Umbilical cord (tissue), 2 donors: Measurements from ENCODE around the gene NPTXR. TPM values are rescaled to one million over a fixed set of nuclear protein-coding genes. Genes with fewer than 3 reads are reported as not detected.

Source experiments
- DNase-seq: peaks from one replicate; pipeline ENCODE4 v3.0.0-alpha.2; 2015; ENCODE audit warnings: low spot score
- total RNA-seq: library from RNA; depleted of rRNA; stranded (reverse); fragments of >200 nt; gene quantifications from one replicate; pipeline ENCODE4 v1.2.3, GENCODE V29; 2014; ENCODE audit warnings: low replicate concordance; ENCODE audit not compliant: insufficient read depth

Gene NPTXR
- total RNA-seq = 3.9 TPM

DNA sequence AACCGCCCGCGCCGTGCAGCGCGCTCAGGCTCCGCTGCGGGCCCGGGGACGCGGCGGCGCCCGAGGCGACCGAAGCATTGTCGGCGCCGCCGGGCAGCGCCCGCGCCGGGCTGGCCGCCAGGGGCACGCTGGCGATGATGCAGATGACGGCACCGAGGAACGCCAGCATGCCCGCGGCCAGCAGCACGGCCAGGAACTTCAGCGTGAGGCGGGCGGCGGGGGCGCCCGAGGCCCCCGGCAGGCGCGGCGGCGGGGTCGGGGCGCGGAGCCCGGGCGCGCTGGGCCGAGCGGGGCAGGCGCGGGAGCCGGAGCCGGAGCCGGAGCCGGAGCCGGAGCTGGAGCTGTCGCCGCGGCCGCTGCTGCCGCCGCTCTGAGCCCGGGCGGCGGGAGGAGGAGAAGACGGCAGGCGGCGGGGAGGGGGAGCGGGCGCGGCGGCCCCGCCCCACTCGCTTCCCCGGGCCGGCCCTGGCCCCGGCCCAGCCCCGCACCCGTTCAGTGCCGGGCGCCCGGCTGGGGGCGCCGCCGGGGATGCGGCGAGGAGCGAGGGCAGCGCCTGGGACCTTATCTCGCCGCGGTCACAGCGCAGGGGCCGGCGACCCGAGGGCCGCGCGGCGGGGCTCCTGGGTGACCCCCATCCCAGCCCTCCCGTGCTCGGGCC is at the start of gene NPTXR:
Gene NPTXR, minus strand, starts transcription at position 372 of the 658 bp plus-strand sequence.
- peak; percentile 52 for DNase-seq

DNA sequence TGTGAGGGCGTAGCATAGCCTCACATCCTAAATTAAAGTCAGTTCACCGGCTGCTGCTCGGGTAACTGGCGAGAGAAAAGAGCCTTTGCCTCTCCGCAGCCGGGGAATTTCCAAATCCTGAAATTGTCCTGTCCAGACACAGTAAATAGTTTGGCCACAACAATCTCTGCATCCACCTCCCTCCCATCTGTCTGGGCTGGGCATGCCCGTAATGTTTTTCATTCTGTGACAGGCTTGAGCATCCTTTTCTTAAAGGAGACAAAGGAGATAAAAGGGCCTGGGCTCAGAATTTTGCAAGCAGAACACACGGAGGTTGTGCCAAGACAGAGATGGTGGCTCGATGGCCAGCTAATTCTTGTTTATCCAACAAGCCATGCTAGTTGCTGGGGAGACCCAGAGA is 47.4 kb upstream of the NPTXR start:
- DNase-seq = no peak

DNA sequence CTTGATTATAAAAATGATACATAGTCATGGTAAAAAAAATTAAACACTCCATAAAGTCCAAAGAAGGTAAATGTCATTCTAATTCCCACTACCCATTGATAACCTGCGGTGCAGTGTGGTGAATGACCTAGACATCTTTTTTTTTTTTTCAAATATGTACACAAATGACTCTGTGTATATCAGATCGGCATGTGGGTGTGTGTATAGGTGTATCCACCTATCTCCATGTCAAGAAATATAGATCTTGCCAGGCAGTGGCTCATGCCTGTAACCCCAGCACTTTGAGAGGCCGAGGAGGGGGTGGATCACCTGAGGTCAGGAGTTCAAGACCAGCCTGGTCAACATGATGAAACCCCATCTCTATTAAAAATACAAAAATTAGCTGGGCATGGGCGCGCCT is 46.5 kb upstream of the NPTXR start:
- DNase-seq = no peak

DNA sequence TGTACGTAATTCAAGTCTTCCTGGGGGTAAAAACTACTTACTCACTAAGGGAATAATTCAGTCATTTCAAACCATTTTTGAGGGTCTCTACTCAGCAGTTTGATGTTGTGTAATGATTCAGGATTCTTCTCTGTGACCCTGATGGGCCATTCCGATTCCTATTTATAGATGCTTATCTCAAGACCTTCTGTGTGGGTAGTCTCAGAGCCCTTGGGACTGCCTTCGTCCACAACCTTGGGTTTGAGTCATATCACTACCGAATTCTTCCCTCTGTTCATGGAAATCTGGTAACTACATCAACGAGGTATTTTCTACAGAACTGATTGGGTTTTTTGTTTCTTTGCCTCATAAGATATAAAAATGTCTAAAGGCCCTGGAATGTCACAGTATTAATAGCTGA is 42.5 kb upstream of the NPTXR start:
- DNase-seq = no peak

DNA sequence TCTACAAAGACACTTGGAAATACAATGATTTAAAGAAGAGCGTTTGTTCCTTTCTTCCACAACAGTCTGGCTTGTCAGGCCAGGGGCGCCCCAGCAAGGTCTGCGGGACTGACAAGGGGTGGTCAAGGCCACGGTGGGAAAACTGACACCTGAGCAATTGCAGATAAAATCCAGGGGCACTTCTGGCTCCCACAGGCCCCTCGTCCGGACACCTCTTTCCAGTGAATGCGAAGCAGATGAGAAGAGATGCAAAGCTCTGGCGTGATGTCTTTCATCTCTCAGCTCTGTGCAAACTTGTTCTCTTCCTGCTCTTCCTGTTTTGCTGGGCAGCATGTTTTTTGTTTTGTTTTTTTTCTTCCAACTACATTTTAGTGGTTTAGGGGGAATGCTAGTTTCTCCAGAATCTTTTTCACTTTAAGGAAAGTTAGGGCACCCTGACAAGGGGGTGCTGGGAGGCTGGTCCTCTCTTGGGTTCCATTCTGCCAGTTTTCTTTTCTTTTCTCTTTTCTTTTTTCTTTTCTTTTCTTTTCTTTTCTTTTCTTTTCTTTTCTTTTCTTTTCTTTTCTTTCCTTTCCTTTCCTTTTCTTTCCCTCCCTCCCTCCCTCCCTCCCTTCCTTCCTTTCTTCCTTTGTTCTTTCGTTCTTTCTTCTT is 39.3 kb upstream of the NPTXR start:
- peak; percentile 66 for DNase-seq

DNA sequence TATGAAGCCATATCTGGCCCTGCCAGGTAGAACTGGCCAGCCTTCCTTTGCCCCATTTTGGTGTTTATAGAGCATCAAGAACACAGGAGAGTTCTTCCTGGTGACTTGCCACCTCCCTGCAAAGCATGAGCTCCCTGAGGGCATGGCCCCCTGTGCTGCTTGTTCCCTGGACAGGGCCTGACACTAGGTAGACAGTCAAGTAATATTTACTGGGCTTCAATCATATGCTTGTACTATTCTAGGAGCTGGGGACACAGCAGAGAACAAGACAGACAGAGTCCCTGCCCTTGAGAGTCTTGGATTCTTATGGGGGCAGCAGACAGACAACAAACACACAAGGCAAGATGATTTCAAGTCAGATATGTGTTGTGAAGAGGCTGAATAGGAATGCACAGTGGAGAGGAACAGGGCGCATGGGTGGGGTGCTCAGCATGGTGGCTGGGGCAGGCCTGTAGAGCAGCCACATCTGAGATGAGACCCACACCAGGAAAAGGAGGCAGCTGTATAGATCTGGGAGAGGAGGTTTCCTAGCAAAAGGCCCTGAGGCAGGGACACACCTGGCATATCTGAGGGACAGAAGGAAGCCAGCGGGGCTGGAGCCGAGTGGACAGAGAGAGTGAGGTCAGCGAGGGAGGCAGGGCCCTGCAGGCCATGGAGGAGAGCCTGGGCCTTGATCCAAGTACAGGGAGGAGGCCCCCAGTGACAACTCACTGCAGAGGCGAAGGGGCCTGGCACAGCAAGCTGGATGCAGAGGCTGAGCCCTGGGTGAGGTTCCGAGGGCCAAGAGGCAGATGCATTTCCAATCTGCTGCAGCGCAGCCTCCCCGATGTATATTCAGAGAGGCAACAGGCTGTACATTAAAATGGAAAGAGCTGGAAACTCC is 38.4 kb upstream of the NPTXR start:
- peak; percentile 89 for DNase-seq

DNA sequence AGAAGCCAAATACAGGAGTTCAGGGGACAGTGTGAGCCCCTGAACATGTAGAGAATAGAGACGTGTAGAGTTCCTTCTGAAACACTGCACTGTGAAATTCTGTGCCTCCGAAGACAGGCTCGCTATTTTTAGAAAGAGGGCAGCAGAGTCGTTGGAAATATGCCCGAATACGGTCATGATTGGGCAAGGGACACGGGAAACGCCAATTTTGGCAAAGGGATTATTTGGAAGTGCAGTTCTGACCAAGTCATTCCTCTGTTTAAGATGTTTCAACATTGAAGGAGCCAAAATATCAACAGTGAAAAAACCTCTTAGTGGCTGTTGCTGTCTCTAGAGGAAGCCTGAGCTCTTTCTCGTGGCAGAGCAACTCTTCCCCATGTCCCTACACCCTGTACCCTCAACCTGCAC is 37.6 kb upstream of the NPTXR start:
- peak; percentile 88 for DNase-seq

DNA sequence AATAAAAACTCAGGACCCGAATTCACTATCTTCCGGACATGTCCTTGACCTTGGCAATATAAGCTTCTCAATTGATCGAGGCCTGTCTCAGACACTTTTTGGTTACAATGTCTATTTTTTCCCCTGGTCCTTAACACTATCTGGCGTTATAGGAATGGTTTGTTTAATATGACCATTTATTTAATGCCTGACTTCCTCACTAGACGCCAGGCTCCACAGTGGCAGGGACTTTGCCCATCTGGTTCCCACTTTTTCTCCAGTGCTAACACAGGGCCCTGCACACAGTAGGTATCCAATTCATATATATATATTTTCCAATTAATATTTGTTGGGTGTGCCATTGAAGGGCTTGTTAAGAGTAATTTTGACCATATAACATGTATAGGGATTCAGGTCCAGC is 36.1 kb upstream of the NPTXR start:
- DNase-seq = no peak

DNA sequence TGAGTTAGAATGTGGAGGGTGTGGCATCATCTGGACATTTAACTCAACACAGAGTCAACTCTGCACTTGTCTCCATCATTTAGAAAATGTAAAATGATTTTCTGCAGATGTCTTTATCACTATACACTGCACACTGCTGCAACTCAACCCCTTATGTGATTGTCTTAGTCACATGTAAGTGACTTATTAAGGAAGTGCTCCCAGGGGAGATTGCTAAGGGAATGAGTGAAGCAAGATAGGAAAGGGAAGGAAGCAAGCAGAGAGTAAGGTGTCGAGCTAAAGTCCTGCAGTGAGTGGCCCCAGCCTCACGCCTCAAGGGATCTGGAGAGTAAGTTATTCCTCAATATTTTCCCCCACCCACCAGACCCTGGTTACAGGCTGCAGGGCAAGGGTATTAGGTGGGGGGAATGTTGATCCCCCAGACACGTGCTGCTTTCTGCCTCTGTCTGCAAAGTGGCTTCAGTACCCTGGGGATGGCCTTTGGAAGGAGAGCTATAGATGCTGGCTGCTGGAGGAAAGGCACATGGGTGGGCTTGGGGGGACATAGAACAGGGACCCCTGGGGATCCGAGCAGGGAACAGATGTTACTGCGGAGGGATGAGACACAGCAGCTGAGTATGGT is 35.4 kb upstream of the NPTXR start:
- DNase-seq = no peak

DNA sequence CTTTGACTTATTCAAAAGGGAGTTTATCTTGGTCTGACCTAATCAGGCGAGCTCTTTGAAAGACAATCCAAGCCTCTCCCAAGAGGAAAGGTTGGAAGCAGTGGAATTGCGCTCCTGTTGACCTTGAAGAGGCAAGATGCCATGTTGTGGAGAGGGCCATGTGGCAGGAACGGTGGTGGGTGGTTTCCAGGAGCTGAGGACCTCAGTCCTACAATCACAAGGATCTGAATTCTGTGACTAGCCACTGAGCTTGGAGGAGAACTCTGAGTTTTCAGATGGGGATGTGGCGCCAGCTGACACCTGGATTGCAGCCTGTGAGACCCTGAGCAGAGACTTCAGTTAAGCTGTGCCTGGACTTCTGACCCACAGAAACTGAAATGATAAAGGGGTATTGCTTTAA is 34.2 kb upstream of the NPTXR start:
- no peak for DNase-seq

DNA sequence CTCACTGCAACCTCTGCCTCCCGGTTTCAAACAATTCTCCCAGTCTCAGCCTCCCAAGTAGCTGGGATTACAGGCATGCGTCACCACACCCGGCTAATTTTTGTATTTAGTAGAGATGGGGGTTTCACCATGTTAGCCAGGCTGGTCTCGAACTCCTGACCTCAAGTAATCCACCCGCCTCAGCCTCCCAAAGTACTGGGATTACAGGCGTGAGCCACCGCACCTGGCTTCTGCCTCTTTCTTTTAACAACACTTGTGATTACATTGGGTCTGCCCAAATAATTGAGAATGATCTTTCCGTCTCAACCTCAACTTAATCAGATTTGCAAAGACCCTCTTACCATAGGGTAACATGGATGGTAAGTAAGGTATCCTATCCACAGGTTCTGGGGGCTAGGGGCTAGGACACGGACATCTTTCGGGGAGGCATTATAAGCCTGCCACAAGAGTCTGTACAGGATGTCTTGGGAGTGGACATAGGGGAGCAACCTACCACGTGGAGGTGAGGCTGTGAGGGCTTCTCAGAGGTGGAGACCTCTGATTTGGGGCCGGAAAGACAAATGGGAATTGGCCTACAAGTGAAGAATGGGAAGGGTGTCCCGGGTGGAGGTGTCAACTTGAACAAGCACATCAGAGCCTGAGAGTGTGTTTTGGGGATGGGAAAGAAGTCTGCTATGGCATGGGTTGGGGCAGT is 30.8 kb upstream of the NPTXR start:
- no peak for DNase-seq

DNA sequence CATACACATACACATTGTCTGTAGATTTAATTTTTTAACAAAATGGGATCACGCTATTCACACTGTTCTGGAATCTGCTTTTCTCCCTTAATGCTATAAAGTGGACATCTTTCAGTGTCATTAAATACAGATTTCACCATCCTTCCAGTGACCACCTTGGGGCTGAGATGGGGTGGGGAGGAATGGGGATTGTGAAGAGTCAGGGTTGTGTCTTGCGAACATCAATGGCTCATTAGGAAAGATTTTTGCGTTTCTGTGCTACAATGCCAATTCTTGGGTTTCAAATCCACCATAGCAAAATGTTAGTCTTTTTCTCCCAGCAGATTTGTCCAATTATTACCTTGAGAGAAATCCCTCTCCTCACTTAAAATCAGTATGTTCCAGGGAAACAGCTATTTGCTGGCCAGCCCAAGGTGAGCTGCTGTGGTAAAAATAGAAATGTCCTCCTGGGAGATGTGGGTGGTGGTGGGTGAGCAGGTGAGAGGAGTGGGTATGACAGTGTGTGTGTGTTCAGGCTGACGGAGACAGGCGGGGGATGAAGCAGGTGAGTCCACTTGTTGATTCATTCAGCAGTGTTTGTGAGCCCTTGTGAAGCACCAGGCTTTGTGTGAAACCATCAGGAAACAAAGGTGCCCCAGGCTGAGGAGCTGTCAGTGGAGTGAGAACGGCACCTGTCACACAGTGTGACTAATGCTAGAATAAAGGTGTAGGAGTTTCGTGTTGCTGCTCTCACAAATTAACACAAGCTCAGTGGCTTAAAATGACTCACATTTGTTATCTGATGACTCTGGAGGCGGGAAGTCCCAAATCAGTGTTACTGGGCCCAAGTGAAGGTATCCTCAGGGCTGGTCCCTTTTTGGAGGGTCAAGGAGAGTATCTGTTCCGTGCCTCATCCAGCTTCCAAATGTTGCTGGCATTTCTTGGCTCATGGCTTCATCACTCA is 29.9 kb upstream of the NPTXR start:
- no peak for DNase-seq

DNA sequence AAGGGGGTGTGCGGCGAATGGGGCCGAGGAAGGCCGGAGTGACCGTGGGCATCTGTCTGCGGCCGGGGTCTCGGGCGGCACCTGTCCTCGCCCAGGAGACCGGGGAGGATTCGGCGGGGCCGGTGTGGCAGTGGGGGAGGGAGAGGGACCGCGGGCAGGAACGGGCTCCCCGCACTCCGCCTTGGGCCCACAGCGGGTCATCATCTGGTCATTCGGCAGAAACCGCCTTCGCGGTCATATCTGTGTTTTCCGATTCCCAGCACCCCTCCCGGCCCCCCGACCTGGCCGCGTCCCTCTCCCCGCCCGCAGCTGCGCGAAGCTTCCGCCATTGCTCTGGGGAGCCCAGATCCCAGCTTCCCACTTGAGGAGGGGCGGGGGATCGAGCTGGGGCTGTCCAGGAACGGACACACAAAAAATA is 29.0 kb upstream of the NPTXR start:
- peak; percentile 81 for DNase-seq

DNA sequence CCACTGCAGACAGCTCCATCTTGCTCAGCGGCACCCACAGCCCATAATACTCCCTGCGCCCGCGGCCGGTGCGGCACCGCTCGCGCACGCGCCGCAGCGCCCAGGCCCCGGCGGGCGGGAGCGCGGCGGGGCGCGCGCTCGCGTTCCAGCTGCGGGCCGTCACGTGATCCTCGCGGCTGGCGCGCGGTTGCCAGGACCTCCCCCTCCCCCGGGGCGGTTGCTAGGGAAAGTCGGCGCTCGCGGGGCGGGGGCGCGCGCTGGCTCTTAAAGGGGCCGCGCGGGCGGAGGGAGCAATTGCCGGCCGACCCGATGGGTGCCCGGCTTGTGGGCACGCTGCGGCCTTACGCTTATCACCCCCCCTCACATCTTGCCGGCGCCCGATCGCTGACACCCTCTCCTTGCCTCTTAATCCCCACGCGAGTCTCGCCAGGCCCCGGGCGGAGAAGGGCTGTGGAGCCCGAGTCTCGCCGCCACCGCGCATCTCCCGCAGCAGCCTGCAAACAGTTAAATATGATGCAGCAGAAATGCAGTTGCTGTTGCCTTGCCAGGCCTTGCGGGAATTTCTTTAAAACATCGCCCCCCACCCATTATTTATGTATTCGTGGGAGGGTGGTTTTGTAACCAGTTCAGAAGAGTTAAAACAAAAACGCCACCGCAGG is 28.5 kb upstream of the NPTXR start, which contains the start of gene CBX6:
Gene CBX6, minus strand, starts transcription at position 45 of the 659 bp plus-strand sequence. Its CDS starts 26 bp downstream, at position 19.
- DNase-seq = peak; percentile 94

DNA sequence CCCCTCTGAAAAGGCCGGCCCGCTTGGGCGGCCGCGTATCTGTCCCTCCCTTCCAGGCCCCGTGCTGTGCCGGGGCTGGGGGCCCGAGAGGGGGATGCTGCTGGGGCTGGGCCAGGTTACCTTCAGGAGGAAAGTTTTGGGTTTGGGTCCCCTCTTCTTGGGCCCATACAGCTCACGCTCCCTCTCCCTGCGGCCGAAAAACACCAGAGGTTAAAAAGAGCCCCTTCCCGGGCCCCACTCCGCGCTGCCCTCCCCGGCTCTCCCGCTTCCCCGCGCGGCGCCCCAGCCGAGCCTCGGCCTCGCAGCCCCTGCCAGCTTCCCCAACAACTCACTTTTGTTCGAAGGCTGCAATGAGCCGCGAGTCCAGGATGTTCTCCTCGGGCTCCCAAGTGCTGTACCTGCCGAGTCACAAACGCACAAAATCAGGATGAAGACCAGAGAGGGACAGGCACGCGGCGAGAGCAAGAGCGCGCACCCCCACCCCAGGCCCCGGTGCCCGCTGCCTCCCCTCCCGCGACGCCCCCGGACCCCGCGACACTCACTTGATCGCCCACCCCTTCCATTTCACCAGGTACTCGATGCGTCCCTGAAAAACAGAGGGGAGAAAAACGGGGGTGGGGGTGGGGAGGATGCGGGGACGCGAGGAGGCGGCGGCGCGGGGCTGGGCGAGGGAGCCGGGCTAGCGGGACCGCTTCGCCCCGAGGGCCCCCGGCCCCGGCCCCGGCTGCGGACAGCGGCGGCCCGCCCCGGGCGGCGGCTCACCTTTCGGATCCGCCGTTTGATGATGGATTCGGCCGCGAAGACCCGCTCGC is 27.7 kb upstream of the NPTXR start:
- peak; percentile 50 for DNase-seq

DNA sequence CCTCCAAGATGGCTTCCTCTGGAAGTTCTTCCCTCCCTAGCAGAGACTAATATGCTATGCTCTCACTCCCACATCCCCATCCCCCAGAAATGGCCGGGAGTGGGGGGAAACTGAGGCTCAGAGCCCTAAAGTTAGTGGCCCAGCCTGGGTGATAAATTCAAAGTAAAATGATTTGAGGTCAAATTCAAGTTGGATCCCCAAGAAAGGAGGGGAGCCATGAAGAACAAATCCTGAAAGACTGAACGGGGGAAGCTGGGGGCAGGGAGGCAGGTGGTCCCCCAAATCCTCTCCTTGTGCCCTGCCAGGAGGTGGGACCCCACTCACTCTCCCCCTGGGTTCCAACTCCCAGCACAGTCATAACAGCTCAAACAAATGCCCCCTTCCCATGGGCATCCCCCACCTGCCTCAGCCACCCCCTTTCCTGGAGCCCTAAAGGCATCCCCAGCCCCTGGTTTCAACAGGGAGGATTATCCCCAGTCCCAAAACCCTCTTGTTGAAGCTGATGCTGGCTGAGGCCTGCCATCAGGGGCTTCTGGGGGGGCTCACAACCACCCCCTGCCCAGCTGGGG is 27.0 kb upstream of the NPTXR start:
- no peak for DNase-seq

DNA sequence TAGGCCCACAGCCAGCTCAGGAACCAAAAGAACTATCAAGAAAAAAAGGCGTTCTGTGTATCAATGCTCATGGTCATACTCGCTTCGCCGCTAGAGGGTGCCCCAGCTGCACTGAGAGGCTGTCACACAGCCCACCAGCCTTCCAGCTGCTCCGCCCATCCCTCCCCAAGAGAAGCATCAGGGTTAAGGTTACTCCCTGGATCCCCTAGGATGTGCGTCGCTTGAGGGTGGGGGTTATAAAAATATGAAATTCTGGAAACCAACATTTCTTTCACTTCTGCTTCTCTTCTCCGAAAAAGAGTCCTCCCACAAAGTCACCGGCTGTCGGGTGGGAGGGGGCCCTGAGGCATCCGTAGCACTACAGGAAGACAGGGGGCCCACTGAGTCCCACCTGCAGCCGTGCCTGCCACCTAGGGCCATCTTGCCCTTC is 26.5 kb upstream of the NPTXR start:
- peak; percentile 91 for DNase-seq

DNA sequence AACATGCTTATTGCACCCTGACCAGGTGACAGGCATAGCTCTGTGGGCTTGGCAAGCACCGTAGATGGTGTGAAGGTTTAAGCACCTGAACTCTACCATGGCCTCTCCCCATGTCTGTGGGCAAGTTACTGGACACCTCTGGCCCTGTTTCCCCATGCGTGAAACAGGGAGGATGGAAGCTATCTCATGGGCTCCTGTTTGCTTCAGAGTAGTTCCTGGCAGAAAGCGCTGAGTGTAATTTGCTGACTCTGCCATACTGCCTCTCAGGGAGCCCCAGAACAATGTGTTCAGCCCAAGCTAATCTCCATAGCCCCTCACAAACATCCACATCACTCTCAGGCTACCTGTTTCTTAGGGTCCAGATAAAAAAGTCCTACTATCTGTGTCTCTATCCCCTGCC is 25.8 kb upstream of the NPTXR start:
- no peak for DNase-seq
